ENCODE data around the gene KIF5C.

GRCh38 chr2:148903294-148903693 lies 28.3 kb downstream of the KIF5C start:
- no peak for TF ChIP-seq CTCF (IDR thresholded peaks at IDR 0.05)
- no peak for TF ChIP-seq POLR2A (IDR thresholded peaks at IDR 0.05)

Data from Peyer's patch (tissue), 4 donors.